ENCODE measurements around the gene STRADA.

GRCh38 chr17:63751806-63752205 is 10.2 kb upstream of the STRADA start:
- TF ChIP-seq CTCF (conservative IDR thresholded peaks at IDR 0.05 in 1 of 2, IDR thresholded peaks at IDR 0.05 in 1 of 2; ENCODE audit: low read depth in 1 of 2, low read length in 2 of 2) (no peak), EZH2 (IDR thresholded peaks at IDR 0.05; ENCODE audit: low read length, missing control alignments) (no peak)

Data from fibroblast of lung (primary cell).